NCI-H1436 (cell line): ENCODE results near the gene MTAP.

Experiments
- DNase-seq: peaks from one replicate; lab custom pipeline; 2025; lab: John Stamatoyannopoulos, UW

MTAP gene

DNA sequence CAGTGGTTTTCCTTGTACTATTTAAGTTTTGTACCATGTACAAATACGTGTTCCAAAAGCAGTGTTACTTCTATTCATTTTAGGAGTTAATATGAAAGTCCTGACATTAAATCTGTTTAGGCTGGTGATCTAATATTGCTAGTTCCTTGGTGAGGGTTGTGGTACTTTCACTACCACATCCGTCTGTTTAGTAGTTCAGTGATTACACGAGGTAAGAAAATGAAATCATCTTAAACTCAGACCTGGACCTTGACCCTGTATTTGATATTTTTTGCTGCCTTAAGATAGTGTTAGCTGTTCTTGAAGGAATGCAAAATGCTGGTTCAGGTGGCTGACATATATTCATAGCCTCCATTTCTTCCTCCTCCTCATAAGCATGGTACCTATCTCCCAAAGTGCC lies 50.3 kb downstream of the MTAP start:
- no peak for DNase-seq

DNA sequence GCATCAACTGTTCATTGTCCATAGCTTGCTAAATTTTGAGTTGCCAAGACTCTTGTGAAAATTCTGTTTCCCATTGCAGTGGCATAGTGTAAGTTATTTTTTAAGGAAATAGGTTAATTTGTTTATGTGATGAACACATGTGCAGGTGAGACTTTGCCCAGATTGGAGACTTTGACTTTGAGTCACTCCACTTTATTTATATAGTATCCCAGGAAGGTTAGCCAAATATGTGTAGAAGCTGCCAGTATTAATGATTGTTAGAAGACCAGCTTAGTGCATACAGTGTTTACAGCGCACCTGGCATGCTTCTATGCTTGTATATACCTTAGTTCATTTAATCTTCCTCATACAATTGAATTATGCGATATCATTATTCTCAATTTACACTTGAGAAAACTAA lies 51.0 kb downstream of the MTAP start:
- no peak for DNase-seq

DNA sequence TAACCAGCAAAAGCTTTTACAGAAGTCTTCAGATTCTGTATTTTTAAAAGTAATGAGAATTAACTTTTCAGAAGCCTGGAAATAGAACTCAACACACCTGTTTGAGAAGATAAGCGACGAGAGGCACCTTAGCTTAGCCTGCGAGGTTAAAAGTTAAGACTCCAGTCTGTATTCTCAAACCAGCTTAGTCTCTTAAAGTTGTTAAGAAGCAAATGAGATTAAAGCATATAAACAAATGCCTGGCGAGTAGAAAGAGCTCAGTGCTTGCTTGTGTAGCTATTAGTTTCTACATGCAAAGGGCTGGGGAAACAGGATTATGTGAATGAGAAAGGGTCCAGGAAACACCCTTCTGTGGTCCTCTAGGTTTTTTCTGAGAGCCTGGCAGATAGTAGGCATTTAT lies 51.7 kb downstream of the MTAP start:
- no peak for DNase-seq

DNA sequence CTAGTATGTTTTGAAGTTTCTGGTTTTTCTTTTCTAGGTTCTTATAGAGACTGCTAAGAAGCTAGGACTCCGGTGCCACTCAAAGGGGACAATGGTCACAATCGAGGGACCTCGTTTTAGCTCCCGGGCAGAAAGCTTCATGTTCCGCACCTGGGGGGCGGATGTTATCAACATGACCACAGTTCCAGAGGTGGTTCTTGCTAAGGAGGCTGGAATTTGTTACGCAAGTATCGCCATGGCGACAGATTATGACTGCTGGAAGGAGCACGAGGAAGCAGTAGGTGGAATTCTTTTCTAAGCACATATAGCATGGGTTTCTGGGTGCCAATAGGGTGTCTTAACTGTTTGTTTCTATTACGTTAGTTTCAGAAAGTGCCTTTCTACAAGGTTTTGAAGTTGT lies 52.2 kb downstream of the MTAP start:
- DNase-seq = no peak

DNA sequence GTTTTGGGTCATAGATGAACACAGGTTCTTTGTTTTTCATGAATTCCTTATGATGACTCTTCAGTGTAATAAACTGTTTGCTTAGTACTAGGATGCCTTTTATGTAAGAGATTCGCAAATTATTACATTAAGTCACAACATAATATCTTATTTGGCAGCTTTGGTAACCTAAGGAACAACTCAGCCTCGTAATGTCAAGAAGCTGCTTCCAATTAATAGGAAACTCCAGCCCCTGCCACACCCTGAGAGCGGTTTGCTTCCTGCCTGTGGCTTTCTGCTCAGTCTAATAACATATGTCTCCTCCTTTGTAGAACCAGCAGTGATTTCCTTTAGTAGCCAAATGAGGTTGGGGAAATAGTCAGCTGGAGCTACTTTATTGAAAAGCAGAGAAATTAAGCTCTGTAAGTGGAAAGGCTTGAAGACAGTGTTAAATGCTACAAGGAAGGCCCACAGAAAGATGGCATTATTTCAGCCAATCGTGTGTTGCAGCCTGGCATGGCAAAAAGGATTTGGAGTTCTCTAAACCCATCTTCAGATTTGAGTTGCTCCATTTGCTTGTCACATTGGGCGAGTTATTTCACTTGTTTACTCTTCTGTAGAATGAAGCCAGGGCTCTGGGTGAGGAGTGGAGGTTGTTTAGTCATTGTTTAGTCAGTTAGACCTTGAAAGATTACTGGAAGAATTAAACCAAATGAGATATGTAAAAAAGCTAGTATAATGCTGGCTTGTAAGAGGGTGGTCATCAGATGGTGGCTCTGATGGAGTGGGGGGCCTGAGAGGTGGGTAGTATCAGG lies 54.1 kb downstream of the MTAP start:
- DNase-seq = no peak

DNA sequence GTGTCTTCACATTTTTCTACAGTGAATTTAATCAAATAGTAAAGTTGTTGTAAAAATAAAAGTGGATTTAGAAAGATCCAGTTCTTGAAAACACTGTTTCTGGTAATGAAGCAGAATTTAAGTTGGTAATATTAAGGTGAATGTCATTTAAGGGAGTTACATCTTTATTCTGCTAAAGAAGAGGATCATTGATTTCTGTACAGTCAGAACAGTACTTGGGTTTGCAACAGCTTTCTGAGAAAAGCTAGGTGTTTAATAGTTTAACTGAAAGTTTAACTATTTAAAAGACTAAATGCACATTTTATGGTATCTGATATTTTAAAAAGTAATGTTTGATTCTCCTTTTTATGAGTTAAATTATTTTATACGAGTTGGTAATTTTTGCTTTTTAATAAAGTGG lies 60.4 kb downstream of the MTAP start:
- DNase-seq = no peak

DNA sequence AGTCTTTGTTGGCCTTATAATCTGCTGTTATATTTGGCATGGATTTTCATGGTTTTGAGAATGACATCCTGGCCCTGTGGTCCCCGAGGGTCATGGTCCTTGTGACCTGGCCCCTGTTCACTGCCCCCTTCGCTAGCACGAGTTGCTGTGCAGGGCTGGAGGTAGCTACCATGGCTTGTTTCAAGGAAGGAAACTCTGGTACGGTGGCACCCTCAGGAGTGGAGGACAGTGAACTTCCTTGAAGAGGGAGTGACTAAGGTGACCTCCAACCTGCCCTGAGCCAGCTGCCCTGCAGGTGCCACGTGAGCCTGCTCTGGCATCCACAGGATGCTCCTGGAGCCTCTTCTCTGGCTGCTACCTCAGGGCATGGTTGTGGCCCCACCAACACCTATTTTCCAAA lies 62.1 kb downstream of the MTAP start:
- DNase-seq = no peak

DNA sequence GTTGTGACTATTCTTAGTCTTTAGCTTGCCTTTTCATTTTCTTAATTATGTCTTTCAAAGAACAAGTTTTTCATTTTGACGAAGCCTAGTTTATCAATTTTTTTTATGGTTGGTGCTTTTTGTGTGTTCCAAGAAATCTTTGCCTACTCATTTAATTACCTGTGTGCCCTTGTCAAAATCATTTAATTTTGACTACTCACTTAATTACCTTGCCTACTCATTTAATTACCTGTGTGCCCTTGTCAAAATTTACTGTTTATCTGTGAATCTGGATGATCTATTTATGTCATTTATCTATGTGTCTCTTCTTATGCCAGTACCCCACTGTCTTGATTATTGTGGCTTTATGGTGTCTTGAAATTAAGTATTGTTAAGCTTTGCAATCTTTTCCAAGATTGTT lies 63.9 kb downstream of the MTAP start:
- no peak for DNase-seq

DNA sequence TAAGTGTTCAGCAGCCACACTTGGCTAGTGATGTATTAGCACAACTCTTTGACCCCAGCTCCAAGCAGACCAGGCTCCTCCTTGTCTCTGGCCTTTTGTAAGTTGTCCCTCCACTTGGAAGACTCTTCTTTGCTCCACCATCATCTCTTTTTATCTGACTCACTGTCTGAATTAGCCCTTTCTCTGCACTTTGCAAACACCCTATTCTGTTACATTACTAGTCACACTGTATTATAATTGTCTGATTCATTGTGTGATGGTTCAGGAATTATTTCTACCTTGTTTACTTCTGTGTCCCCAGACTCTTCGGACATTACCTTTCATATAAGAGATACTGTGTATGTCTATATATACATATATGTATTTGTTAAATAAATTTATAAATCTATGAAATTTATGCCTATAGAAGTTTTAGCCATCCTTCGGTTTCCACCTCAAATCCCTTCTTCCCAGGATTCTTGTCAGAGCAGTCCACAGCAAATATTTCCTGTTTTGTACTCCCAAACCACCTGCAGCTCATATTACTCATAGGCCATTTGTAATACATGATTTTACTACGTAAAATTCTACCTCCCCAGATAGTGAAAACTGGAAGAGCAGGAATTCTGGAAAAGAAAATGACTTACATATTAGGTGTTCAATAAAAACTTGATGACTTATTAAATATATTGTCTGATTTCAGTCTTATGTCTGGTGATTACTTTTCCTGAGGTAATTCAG lies 69.0 kb downstream of the MTAP start:
- no peak for DNase-seq

DNA sequence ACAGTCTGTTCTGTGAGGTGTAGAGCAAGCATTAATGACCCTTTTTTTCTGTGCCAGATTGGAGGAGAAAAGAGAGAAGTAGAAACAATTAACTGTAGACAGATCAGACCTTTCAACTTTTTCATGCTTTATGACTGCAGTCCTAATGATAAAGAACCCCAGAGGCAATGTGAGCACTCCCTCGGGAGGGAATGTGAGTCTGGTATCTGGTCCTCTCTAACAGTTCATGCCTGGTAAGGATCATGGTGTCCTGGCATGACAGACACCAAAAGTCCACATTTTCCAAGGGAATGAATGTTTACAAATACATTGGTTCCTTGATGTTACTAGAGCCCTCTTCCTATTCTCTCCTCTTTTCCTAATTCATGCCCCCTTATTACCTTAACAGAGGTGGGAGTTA lies 70.3 kb downstream of the MTAP start:
- no peak for DNase-seq

DNA sequence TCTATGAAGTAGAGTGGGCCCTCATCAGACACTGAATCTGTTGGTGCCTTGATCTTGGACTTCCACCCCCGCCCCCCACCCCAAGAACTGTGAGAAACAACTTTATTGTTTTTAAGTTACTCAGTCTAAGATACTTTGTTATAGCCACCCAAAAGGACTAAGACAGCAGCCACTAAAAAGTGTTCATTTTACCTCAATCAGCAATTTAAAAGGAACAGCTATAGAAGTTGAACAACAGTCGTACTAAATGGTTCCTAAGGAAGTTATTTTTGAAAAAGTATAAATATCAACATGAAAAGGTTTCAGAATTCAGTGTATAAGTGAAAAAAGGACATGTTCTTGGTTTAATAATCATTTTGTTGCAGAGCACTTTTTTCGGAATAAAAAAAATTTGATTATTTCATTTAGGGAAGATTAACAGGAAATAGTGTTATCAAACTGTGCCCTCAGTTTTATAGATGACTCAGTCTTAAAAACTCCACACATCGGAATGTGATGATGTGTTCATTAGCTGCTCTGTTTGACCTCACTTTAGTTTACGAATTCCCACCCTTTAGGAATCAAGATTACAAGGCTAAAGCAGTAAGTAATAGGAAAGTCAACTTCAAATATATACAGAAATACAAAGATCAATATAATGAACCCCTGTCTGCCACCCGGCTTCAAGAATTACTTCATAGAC lies 71.2 kb downstream of the MTAP start:
- no peak for DNase-seq

DNA sequence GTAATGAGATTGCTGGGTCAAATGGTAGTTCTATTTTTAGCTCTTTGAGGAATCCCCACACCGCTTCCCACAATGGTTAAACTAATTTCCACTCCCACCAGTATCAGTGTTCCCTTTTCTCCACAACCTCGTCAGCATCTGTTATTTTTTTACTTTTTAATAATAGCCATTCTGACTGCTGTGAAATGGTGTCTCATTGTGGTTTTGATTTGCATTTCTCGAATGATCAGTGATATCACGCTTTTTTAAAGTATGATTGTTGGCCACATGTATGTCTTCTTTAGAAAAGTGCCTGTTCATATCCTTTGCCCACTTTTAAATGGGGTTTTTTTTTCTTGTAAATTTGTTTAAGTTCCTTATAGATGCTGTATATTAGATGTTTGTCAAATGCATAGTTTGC lies 73.5 kb downstream of the MTAP start:
- no peak for DNase-seq

DNA sequence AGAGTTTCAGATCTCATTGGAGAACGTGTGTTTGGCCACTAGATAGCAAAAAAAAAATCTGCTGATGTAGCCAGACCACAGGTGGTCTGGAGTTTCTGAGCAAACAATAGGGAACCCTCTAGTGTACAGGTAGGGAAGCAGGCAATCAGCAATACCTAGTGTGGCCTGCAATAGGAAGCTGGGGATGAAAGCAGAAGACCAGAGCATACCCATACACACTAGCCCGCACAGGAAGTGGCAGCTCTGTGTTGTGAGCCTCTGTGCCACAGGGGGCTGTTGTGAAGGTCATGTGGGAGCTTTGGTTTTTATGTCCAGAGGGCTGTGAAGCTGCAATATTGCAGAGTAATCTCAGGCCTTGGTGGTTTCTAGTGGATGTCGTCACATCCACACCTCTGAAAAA lies 81.2 kb downstream of the MTAP start:
- no peak for DNase-seq

DNA sequence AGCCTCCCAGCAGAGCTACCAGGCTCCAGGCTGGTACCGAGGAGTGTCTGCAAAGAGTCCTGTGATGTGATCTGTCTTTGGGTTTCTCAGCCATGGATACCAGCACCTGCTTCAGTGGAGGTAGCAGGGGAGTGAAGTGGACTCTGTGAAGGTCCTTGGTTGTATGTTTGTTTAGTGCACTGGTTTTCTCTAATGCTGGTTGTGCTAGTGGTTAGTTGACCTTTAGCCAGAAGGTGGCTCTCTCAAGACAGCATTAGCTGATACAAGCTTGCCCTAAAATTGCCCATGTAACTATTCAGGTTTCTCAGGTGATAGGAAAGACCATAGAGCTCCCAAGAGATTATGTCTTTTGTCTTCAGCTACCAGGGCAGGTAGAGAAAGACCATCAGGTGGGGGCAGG lies 87.2 kb downstream of the MTAP start:
- DNase-seq = no peak

DNA sequence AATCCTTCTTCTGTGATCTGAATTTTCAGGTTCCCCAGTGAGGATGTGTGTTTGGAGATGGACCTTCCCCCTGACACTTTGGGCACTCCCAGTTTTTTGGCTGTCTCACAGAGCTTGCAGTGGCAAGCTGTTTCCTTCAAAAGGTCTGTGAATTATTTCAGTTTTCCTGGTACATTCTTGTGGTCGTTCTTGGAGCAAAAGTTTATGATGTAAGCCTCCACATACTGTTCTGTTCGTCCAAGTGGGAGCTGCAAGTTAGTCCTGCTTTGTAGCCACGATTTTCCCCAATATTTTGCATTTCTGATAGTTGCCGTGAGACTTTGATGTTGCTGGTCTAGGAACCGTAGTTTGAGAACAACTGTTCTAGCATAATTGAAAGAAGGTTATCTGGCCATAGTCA lies 88.3 kb downstream of the MTAP start:
- DNase-seq = no peak

DNA sequence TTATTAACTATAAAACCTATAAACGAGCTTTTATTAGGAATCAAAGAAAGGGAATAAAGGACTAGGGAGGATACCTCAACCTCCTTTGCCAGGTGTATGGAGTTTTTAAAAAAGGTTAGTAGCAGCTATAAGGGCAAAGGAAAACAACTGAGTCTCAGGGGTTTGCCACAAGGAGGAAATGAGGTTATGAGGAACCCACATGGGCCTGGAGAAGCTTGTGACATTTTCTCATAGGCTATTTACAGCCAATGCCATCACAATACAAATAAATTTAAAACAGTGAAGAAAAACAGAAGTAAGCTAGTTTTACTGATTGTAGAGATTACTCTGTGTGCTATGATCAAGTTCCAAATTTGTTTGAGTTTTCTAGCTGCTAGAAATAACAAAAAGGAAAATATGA lies 99.1 kb downstream of the MTAP start:
- no peak for DNase-seq

DNA sequence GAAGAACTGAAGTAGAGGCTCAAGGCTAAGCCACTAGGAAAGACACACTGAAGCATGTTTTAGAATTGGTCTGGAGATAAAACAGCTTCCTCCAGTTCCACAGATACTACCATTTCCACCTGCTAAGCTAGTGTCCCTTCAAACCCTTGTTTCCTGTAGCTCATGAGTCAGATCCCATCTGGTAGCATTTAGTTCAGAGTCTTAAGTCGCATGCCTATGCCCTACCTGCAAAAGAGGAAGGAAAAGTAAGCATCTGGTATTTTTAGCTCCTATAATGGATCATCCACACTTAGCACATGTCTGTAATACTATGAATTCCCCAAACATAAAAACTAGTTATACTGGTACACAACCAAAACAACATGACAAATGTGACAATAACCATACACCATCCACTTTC lies 99.7 kb downstream of the MTAP start:
- DNase-seq = no peak

DNA sequence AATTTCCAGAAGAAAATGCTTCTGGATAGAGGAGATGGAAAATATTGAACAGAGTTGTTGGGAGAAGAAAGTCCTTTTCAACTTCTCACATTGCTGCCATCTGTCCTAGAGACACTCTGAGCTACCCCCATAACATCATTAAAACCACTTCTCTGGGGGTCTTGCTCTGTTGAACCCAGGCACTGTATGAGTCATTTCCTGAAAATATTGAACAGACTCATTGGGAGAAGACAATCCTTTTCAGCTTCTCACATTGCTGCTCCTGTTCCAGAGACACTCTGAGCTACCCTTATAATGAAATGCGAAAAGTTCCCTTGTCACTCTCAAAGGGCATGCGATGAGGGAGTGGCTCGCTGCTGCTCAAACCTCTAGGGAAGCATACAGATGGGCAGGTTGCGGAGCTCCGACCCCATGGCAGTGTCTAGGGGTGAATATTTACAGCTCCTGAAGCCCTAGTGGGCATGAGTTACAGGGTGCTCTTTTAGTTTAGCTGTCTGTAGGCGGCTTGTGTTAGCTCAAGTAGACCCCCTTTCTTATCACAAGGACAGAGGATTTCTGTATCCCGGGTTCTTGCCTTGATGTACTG lies 101.0 kb downstream of the MTAP start:
- no peak for DNase-seq

DNA sequence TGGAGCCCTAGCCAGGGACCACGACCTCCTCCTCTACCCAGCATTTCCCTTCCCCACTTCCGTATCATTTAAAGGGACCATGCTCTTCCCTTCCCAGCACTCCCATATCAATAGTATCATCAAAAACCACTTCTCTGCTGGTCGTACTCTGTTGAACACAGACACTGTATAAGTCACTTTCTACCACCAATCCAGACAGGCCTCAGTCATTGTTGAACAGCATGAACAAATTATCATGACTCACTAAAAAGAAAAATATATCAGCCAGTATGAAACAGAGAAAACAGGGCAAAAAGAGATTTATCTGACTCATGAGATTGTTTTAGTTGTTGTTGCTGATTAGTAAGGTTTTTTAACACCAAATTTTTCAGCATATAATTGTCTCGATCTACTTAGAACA lies 101.9 kb downstream of the MTAP start:
- no peak for DNase-seq

DNA sequence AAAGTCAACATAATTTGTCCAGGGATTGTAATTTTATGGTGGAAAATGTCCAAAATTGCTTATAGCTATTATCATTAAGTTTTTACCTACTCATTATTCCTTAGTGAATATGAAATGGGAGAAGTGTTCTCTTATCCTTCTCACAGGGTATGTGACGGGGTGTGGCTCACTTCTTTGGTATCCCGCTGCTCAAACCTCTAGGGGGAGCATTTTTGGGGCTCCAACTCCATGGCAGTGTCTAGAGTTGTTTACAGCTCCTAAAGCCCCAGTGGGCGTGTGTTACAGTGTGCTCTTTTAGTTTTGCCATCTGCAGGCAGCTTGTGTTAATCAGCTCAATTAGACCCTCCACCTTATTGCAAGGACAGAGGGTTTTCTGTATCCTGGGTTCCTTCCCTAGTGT lies 102.3 kb downstream of the MTAP start:
- DNase-seq = no peak

DNA sequence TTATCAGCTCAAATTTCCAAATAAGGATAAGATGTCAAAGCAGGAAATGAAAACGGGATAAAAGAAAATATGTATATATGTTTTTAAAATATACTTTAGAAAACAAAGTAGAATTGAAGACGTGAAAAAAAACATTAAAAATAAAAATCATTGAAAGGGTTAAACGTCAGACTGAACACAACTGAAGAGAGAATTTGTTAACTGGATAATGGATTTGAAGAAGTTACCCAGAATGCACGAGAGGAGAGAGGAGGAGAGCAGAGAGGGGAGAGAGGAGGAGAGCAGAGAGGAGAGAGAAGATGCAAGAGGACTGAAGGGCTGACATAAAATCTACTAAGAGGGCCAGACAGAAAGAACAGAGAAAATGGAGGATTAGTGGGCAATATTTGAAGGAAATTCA lies 103.8 kb downstream of the MTAP start:
- DNase-seq = no peak

DNA sequence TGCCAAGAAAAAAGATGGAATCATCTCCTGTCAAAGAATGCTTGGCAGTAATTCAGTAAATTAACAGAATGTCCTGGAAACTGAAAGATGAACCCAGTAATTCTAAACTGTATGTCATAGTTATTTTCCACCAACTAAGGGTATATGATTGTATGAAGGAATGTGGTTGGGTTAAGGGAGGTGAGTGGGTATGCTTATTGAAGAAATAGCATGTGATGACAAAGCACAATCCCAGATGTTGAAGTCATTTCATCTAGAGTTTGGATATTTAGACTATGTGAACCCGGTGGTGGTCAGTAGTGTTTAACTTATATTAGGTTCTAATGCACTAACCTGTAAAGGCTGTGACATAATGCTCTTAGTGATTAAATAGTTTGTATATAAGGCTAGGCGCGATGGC lies 104.4 kb downstream of the MTAP start:
- DNase-seq = no peak
